Cardiac muscle cell (in vitro differentiated cells and primary cell): ENCODE results near the gene SMIM10. TPM values are rescaled to one million over a fixed set of nuclear protein-coding genes. Genes with fewer than 3 reads are reported as not detected.
"Not testable (repeated sequence)": the region's sequence is repeated elsewhere in the genome, so short reads cannot be mapped to it uniquely, and the experiment has no call there.

Source experiments
- DNase-seq, 2 donors: peaks; one replicate each; pipeline versions ENCODE4 v3.0.0 to v3.0.0-alpha.2; 2010 to 2017; ENCODE audit warnings: low read depth in 1 of 2, low spot score in 1 of 2
- H3K27ac ChIP-seq: fragments of 200-600 bp; sonication (generic); 2 replicates; pipeline ENCODE4 v1.5.1; 2016
- H3K27me3 ChIP-seq: fragments of 200-600 bp; sonication (generic); 2 replicates; pipeline ENCODE4 v1.6.0; 2016; ENCODE audit warnings: control low read depth
- H3K36me3 ChIP-seq: fragments of 200-600 bp; sonication (generic); 2 replicates; pipeline ENCODE4 v1.5.1; 2016; ENCODE audit warnings: control low read depth
- H3K4me1 ChIP-seq: fragments of 200-600 bp; sonication (generic); 2 replicates; pipeline ENCODE4 v1.8.1; 2017; ENCODE audit warnings: low read depth, mild to moderate bottlenecking, mixed run types
- H3K4me3 ChIP-seq: fragments of 200-600 bp; sonication (generic); 2 replicates; pipeline ENCODE4 v1.5.1; 2016; ENCODE audit warnings: mild to moderate bottlenecking
- H3K9me3 ChIP-seq: fragments of 200-600 bp; sonication (generic); 2 replicates; pipeline ENCODE4 v1.5.1; 2017; ENCODE audit warnings: low read depth, mild to moderate bottlenecking, control low read depth
- CTCF ChIP-seq: IDR thresholded peaks from 2 replicates; pipeline ENCODE4 v1.5.1; 2012; ENCODE audit warnings: low read depth, mild to moderate bottlenecking, low read length
- polyA plus RNA-seq: library from polyadenylated mRNA; unstranded; fragments of >200 nt; fragmentation: Nextera tagmentation; extraction: Ambion mirVana; gene quantifications from 2 replicates; pipeline ENCODE4 v1.2.1, GENCODE V29; 2016
- total RNA-seq: library from RNA; depleted of rRNA; stranded (reverse); fragments of >200 nt; gene quantifications from 2 replicates; pipeline ENCODE4 v1.2.3, GENCODE V29; 2016

SMIM10 gene
- total and polyA plus RNA-seq, 2 experiments from 2014 or later, result 2.6 to 3.0 TPM

GRCh38 chrX:135015523-135016245 is 24.9 kb downstream of the SMIM10 start:
- Histone ChIP-seq H3K4me3 (no peak overlapping the region), H3K27ac (no peak overlapping the region), H3K36me3 (no peaks in the 10 kb centered on the region), H3K27me3 (no peaks in the 10 kb centered on the region), H3K9me3 (no peaks in the 10 kb centered on the region), H3K4me1 (no peaks in the 10 kb centered on the region)
- no peak for DNase-seq
- TF ChIP-seq CTCF, result no peak

GRCh38 chrX:135019890-135020289 is 29.1 kb downstream of the SMIM10 start:
- H3K4me1 ChIP-seq, H3K36me3 ChIP-seq, H3K9me3 ChIP-seq, H3K27me3 ChIP-seq, H3K27ac ChIP-seq, H3K4me3 ChIP-seq, DNase-seq: not testable (repeated sequence)

GRCh38 chrX:135023791-135024190 is 33.0 kb downstream of the SMIM10 start:
- not testable (repeated sequence) for H3K9me3 ChIP-seq, H3K4me1 ChIP-seq, H3K27me3 ChIP-seq, DNase-seq, H3K27ac ChIP-seq, H3K4me3 ChIP-seq, H3K36me3 ChIP-seq

- no peak for TF ChIP-seq CTCF
- DNase-seq, result no peak
- Histone ChIP-seq H3K4me1 (peaks cover 3% of the 10 kb centered on the region), H3K4me3 (no peak overlapping the region), H3K27ac (no peak overlapping the region), H3K9me3 (no peaks in the 10 kb centered on the region), H3K27me3 (no peaks in the 10 kb centered on the region), H3K36me3 (no peaks in the 10 kb centered on the region)
These were observed 33.7 kb downstream of the SMIM10 start for GRCh38 chrX:135024526-135024925.

- DNase-seq, H3K4me1 ChIP-seq, H3K9me3 ChIP-seq, H3K4me3 ChIP-seq, H3K27me3 ChIP-seq, H3K36me3 ChIP-seq: not testable (repeated sequence)
- peak overlapping the region; percentile 13 for H3K27ac ChIP-seq
These were observed 39.6 kb downstream of the SMIM10 start for GRCh38 chrX:135030207-135030963.

GRCh38 chrX:135041149-135042123 is 50.6 kb downstream of the SMIM10 start:
- H3K4me3 ChIP-seq, H3K27ac ChIP-seq, DNase-seq, H3K4me1 ChIP-seq, H3K9me3 ChIP-seq, H3K27me3 ChIP-seq, H3K36me3 ChIP-seq: not testable (repeated sequence)

Other genes starting within 250 kb of the SMIM10 start
- gene PABIR2, start 193.8 kb upstream of the SMIM10 start, total RNA-seq, result 6.9 and 14.9 TPM in 2 replicates
- 10.0 and 18.5 TPM in 2 replicates for gene PABIR2, start 193.8 kb upstream of the SMIM10 start, polyA plus RNA-seq
- gene MOSPD1, start 75.7 kb upstream of the SMIM10 start, total RNA-seq, result 10.7 and 11.9 TPM in 2 replicates
- 19.6 and 21.7 TPM in 2 replicates for gene MOSPD1, start 75.7 kb upstream of the SMIM10 start, polyA plus RNA-seq
- 24.4 and 32.3 TPM in 2 replicates for gene RTL8B, start 31.6 kb downstream of the SMIM10 start, total RNA-seq
- gene RTL8B, start 31.6 kb downstream of the SMIM10 start, polyA plus RNA-seq, result 49.3 and 68.8 TPM in 2 replicates
- 241 and 327 TPM in 2 replicates for gene RTL8C, start 41.4 kb downstream of the SMIM10 start, total RNA-seq
- gene RTL8C, start 41.4 kb downstream of the SMIM10 start, polyA plus RNA-seq, result 562 and 724 TPM in 2 replicates
- 45.9 and 58.5 TPM in 2 replicates for gene RTL8A, start 61.1 kb downstream of the SMIM10 start, total RNA-seq
- 211 and 216 TPM in 2 replicates for gene RTL8A, start 61.1 kb downstream of the SMIM10 start, polyA plus RNA-seq
- gene SMIM10L2B, start 107.7 kb downstream of the SMIM10 start, total RNA-seq, result 19.4 and 29.3 TPM in 2 replicates
- gene SMIM10L2B, start 107.7 kb downstream of the SMIM10 start, polyA plus RNA-seq, result 13.7 and 20.1 TPM in 2 replicates
- gene ETDB, start 129.5 kb downstream of the SMIM10 start, total RNA-seq, result not detected in 2 replicates
- gene ETDB, start 129.5 kb downstream of the SMIM10 start, polyA plus RNA-seq, result not detected in 2 replicates
- gene CT55, start 180.4 kb downstream of the SMIM10 start, total RNA-seq, result not detected in 2 replicates
- not detected in 2 replicates for gene CT55, start 180.4 kb downstream of the SMIM10 start, polyA plus RNA-seq